ENCODE measurements around the gene CCS. TPM values are rescaled to one million over a fixed set of nuclear protein-coding genes. Genes with fewer than 3 reads are reported as not detected.

Gene CCS
- total RNA-seq, 1 donor from 2014 or later, result 34.2 TPM

DNA sequence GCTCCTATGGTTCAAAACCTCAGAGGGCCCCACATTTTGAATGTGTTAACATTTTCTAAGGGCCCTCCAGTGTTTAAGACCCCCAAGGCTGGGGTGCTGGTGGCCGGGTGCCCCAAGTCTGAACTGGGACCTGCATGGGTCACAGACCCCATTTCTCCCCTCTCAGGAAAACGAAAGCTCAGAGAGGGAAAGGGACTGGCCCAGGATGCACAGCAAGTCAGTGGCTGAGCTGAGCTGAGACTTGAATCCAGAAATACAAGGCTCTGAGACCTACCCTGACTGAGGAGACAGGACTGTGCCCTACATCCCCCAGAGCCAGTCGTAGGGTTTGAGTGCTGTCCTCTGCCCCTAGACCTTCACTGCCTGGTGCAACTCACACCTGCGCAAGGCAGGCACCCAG is 42.1 kb upstream of the CCS start:
- H3K4me3 Mint-ChIP-seq (ENCODE audit: unreplicated experiment), result no peak overlapping the region
- DNase-seq (ENCODE audit: low spot score), result no peak
- H3K27me3 Mint-ChIP-seq (ENCODE audit: low read depth), result no peaks in the 10 kb centered on the region
- TF ChIP-seq, protein P1, sequence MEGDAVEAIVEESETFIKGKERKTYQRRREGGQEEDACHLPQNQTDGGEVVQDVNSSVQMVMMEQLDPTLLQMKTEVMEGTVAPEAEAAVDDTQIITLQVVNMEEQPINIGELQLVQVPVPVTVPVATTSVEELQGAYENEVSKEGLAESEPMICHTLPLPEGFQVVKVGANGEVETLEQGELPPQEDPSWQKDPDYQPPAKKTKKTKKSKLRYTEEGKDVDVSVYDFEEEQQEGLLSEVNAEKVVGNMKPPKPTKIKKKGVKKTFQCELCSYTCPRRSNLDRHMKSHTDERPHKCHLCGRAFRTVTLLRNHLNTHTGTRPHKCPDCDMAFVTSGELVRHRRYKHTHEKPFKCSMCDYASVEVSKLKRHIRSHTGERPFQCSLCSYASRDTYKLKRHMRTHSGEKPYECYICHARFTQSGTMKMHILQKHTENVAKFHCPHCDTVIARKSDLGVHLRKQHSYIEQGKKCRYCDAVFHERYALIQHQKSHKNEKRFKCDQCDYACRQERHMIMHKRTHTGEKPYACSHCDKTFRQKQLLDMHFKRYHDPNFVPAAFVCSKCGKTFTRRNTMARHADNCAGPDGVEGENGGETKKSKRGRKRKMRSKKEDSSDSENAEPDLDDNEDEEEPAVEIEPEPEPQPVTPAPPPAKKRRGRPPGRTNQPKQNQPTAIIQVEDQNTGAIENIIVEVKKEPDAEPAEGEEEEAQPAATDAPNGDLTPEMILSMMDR (IDR thresholded peaks at IDR 0.05), result no peak
- no peaks in the 10 kb centered on the region for H3K36me3 Mint-ChIP-seq (ENCODE audit: low read depth)
- H3K4me1 Mint-ChIP-seq (ENCODE audit: low read depth), result peaks cover 6% of the 10 kb centered on the region
- H3K27ac Mint-ChIP-seq (ENCODE audit: unreplicated experiment), result no peak overlapping the region
- H3K9me3 Mint-ChIP-seq (ENCODE audit: low read depth), result no peaks in the 10 kb centered on the region

DNA sequence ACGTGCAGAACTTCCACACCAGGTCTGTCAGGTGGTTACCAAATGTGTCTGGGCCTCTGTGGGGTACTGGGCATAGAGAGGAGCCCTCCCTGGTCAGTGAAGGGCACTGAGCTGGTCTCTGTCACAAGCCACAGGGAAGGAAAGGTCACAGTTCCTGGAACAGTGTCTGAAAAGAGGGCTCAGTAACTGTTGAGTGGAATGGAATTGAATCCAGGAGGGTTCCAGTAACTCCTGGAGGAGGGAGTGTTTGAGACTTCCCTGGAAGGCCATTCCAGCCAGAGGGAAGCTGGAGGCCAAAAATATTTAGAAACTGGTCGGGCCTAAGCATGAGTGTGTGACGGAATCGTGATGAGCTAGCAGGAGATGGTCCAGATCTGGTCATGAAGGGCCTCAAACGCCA is 38.4 kb upstream of the CCS start:
- Mint-ChIP-seq H3K4me1 (ENCODE audit: low read depth) (no peaks in the 10 kb centered on the region), H3K36me3 (ENCODE audit: low read depth) (no peaks in the 10 kb centered on the region), H3K9me3 (ENCODE audit: low read depth) (no peaks in the 10 kb centered on the region), H3K4me3 (ENCODE audit: unreplicated experiment) (no peak overlapping the region), H3K27me3 (ENCODE audit: low read depth) (no peaks in the 10 kb centered on the region), H3K27ac (ENCODE audit: unreplicated experiment) (no peak overlapping the region)
- DNase-seq (ENCODE audit: low spot score), result no peak
- TF ChIP-seq, protein P1 (IDR thresholded peaks at IDR 0.05), result no peak

DNA sequence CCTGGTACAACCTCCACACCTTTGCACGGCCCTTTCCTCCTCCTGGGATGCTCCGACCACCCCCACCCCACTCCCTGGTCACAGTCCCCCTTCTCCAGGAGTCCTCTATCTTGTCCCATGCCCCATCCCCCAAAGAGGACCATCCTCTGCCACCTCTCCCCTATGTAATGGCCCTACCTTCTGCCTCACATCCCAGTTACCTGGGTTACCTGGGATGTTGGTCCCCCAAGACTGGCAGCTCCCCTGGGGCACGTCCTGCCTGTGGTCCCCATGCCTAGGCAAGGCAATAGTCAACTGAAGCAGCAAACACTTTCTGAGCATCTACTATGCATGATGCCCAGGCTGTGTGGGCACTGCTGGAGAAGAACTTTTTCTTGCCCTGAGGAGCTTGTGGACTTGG is 37.6 kb upstream of the CCS start:
- TF ChIP-seq, protein P1 (IDR thresholded peaks at IDR 0.05), result no peak
- no peaks in the 10 kb centered on the region for H3K9me3 Mint-ChIP-seq (ENCODE audit: low read depth)
- no peak overlapping the region for H3K27ac Mint-ChIP-seq (ENCODE audit: unreplicated experiment)
- H3K36me3 Mint-ChIP-seq (ENCODE audit: low read depth), result no peaks in the 10 kb centered on the region
- H3K4me3 Mint-ChIP-seq (ENCODE audit: unreplicated experiment), result no peak overlapping the region
- H3K4me1 Mint-ChIP-seq (ENCODE audit: low read depth), result no peaks in the 10 kb centered on the region
- no peak for DNase-seq (ENCODE audit: low spot score)
- no peaks in the 10 kb centered on the region for H3K27me3 Mint-ChIP-seq (ENCODE audit: low read depth)

DNA sequence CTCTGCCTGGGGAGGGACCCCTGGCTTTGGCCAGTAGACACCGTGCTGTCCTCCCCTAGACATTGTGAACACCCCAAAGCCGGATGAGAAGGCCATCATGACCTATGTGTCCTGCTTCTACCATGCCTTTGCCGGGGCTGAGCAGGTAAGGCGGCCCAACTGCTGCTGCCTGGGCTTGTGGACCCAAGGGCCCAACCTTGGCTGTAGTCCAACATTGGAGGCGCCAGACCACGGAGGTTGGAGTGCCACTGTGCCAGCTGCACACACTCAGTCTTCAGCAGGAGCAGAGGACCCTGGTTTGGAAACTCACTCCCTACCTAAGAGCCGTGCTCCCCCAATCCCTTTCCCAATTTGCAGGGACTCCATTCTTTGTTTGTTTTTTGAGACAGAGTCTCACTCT is 36.9 kb upstream of the CCS start:
- Mint-ChIP-seq H3K27ac (ENCODE audit: unreplicated experiment) (no peak overlapping the region), H3K9me3 (ENCODE audit: low read depth) (no peaks in the 10 kb centered on the region), H3K4me3 (ENCODE audit: unreplicated experiment) (no peak overlapping the region), H3K36me3 (ENCODE audit: low read depth) (no peaks in the 10 kb centered on the region), H3K27me3 (ENCODE audit: low read depth) (no peaks in the 10 kb centered on the region), H3K4me1 (ENCODE audit: low read depth) (no peaks in the 10 kb centered on the region)
- DNase-seq (ENCODE audit: low spot score), result no peak
- TF ChIP-seq, protein P1 (IDR thresholded peaks at IDR 0.05), result no peak

DNA sequence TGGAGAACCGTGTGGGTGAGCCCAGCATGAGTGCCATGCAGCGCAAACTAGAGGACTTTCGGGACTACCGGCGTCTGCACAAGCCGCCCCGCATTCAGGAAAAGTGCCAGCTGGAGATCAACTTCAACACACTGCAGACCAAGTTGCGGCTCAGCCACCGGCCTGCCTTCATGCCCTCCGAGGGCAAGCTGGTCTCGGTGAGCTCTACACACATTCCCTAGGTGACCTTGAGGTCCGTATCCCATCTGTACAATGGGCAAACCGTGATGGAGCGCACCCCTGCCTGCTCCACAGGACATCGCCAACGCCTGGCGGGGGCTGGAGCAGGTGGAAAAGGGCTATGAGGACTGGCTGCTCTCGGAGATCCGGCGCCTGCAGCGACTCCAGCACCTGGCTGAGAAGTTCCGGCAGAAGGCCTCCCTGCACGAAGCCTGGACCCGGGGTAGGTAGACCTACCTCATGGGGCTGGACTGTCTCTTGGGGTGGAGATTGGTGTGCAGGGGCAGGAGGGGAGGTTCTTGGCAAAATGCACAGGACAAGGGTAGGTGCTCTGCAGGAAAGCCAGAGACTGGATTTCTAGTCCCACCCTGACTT is 35.2 kb upstream of the CCS start:
- no peaks in the 10 kb centered on the region for H3K27me3 Mint-ChIP-seq (ENCODE audit: low read depth)
- H3K4me3 Mint-ChIP-seq (ENCODE audit: unreplicated experiment), result no peak overlapping the region
- H3K9me3 Mint-ChIP-seq (ENCODE audit: low read depth), result no peaks in the 10 kb centered on the region
- no peaks in the 10 kb centered on the region for H3K36me3 Mint-ChIP-seq (ENCODE audit: low read depth)
- no peak for DNase-seq (ENCODE audit: low spot score)
- TF ChIP-seq, protein P1 (IDR thresholded peaks at IDR 0.05), result no peak
- no peak overlapping the region for H3K27ac Mint-ChIP-seq (ENCODE audit: unreplicated experiment)
- no peaks in the 10 kb centered on the region for H3K4me1 Mint-ChIP-seq (ENCODE audit: low read depth)
